HG02588 (cell line): ENCODE data around the gene ZBTB44.

Source experiments
- ATAC-seq: cut with Tn5 transposase; IDR thresholded peaks from one replicate; pipeline ENCODE4 v1.9.1; 2021; ENCODE audit warnings: mild to moderate bottlenecking, moderate library complexity; ENCODE audit not compliant: unreplicated experiment

The ZBTB44 gene

GRCh38 chr11:130180491-130180890 lies 134.2 kb downstream of the ZBTB44 start:
- no peak for ATAC-seq

- ATAC-seq: no peak
These were observed 135.1 kb downstream of the ZBTB44 start for GRCh38 chr11:130179396-130180306.

GRCh38 chr11:130178441-130179339 lies 136.0 kb downstream of the ZBTB44 start:
- ATAC-seq: no peak

GRCh38 chr11:130177782-130178181 lies 136.9 kb downstream of the ZBTB44 start:
- no peak for ATAC-seq
